ENCODE results near the gene RGL2. TPM values are rescaled to one million over a fixed set of nuclear protein-coding genes. Genes with fewer than 3 reads are reported as not detected.
"Not testable (repeated sequence)": the region's sequence is repeated elsewhere in the genome, so short reads cannot be mapped to it uniquely, and the experiment has no call there.

RGL2 gene
- total and polyA plus RNA-seq, 2 experiments from 2014 or later, result 63.3 to 82.1 TPM

GRCh38 chr6:33264015-33264414 lies 34.7 kb downstream of the RGL2 start:
- Histone ChIP-seq H3K79me2 (no peaks in the 10 kb centered on the region), H3K27ac (no peak overlapping the region), H3K9me2 (replicated peaks; ENCODE audit: insufficient read depth) (no peaks in the 10 kb centered on the region), H2AFZ (no peak overlapping the region), H3K27me3 (no peaks in the 10 kb centered on the region), H4K20me1 (ENCODE audit: insufficient read depth, poor library complexity, severe bottlenecking) (no peaks in the 10 kb centered on the region), H3K4me1 (ENCODE audit: insufficient read depth) (no peaks in the 10 kb centered on the region), H3K36me3 (replicated peaks; ENCODE audit: insufficient read depth, low read depth) (no peaks in the 10 kb centered on the region), H3K4me3 (no peak overlapping the region), H3K9me3 (ENCODE audit: low read depth) (no peaks in the 10 kb centered on the region), H3K4me2 (no peak overlapping the region)
- TF ChIP-seq EZH2phosphoT487 (IDR thresholded peaks at IDR 0.05; ENCODE audit: low read depth, severe bottlenecking, unreplicated experiment) (no peak), EZH2 (IDR thresholded peaks at IDR 0.05; ENCODE audit: borderline replicate concordance) (no peak), CTCF (IDR thresholded peaks at IDR 0.05; ENCODE audit: poor library complexity) (no peak)
- no peak for DNase-seq (ENCODE audit: low spot score)
- WGBS (ENCODE audit: low lambda C conversion rate, missing lambda C conversion rate), result 82% methylated on average over 7 of the region's 7 CpGs

GRCh38 chr6:33262490-33262889 lies 36.3 kb downstream of the RGL2 start:
- H3K4me1 ChIP-seq (ENCODE audit: insufficient read depth); DNase-seq (ENCODE audit: low spot score); H4K20me1 ChIP-seq (ENCODE audit: insufficient read depth, poor library complexity, severe bottlenecking); H3K4me2 ChIP-seq; H3K36me3 ChIP-seq (replicated peaks; ENCODE audit: insufficient read depth, low read depth); H2AFZ ChIP-seq; H3K79me2 ChIP-seq; H3K9me3 ChIP-seq (ENCODE audit: low read depth); H3K4me3 ChIP-seq; H3K27me3 ChIP-seq; H3K27ac ChIP-seq; H3K9me2 ChIP-seq (replicated peaks; ENCODE audit: insufficient read depth): not testable (repeated sequence)
- 95% methylated on average over 3 of the region's 3 CpGs for WGBS (ENCODE audit: low lambda C conversion rate, missing lambda C conversion rate)

- H3K4me1 ChIP-seq (ENCODE audit: insufficient read depth), result no peaks in the 10 kb centered on the region
- 71% methylated on average over 5 of the region's 5 CpGs for WGBS (ENCODE audit: low lambda C conversion rate, missing lambda C conversion rate)
- no peak overlapping the region for H3K4me2 ChIP-seq
- H3K27ac ChIP-seq, result no peak overlapping the region
- TF ChIP-seq EZH2 (IDR thresholded peaks at IDR 0.05; ENCODE audit: borderline replicate concordance), result no peak
- TF ChIP-seq CTCF (IDR thresholded peaks at IDR 0.05; ENCODE audit: poor library complexity), result no peak
- no peak for TF ChIP-seq EZH2phosphoT487 (IDR thresholded peaks at IDR 0.05; ENCODE audit: low read depth, severe bottlenecking, unreplicated experiment)
- no peaks in the 10 kb centered on the region for H3K9me3 ChIP-seq (ENCODE audit: low read depth)
- H4K20me1 ChIP-seq (ENCODE audit: insufficient read depth, poor library complexity, severe bottlenecking), result no peaks in the 10 kb centered on the region
- no peak overlapping the region for H3K4me3 ChIP-seq
- H3K27me3 ChIP-seq, result no peaks in the 10 kb centered on the region
- H3K9me2 ChIP-seq (replicated peaks; ENCODE audit: insufficient read depth), result no peaks in the 10 kb centered on the region
- no peak for DNase-seq (ENCODE audit: low spot score)
- no peaks in the 10 kb centered on the region for H3K36me3 ChIP-seq (replicated peaks; ENCODE audit: insufficient read depth, low read depth)
- H2AFZ ChIP-seq, result no peak overlapping the region
- H3K79me2 ChIP-seq, result no peaks in the 10 kb centered on the region
These were observed 39.7 kb downstream of the RGL2 start for GRCh38 chr6:33259032-33259431.

GRCh38 chr6:33254591-33254990 lies 44.2 kb downstream of the RGL2 start:
- no peak for DNase-seq (ENCODE audit: low spot score)
- no peak for TF ChIP-seq EZH2 (IDR thresholded peaks at IDR 0.05; ENCODE audit: borderline replicate concordance)
- no peak overlapping the region for H3K4me2 ChIP-seq
- no peaks in the 10 kb centered on the region for H3K79me2 ChIP-seq
- no peaks in the 10 kb centered on the region for H3K36me3 ChIP-seq (replicated peaks; ENCODE audit: insufficient read depth, low read depth)
- no peak overlapping the region for H3K4me3 ChIP-seq
- H2AFZ ChIP-seq, result no peak overlapping the region
- H3K27ac ChIP-seq, result no peak overlapping the region
- no peaks in the 10 kb centered on the region for H4K20me1 ChIP-seq (ENCODE audit: insufficient read depth, poor library complexity, severe bottlenecking)
- H3K4me1 ChIP-seq (ENCODE audit: insufficient read depth), result peaks cover 5% of the 10 kb centered on the region
- no peaks in the 10 kb centered on the region for H3K9me3 ChIP-seq (ENCODE audit: low read depth)
- 96% methylated on average over 4 of the region's 4 CpGs for WGBS (ENCODE audit: low lambda C conversion rate, missing lambda C conversion rate)
- no peaks in the 10 kb centered on the region for H3K9me2 ChIP-seq (replicated peaks; ENCODE audit: insufficient read depth)
- no peaks in the 10 kb centered on the region for H3K27me3 ChIP-seq

- no peaks in the 10 kb centered on the region for H4K20me1 ChIP-seq (ENCODE audit: insufficient read depth, poor library complexity, severe bottlenecking)
- no peak overlapping the region for H2AFZ ChIP-seq
- no peak overlapping the region for H3K4me2 ChIP-seq
- TF ChIP-seq CTCF (IDR thresholded peaks at IDR 0.05; ENCODE audit: poor library complexity) (no peak), EZH2 (IDR thresholded peaks at IDR 0.05; ENCODE audit: borderline replicate concordance) (no peak), EZH2phosphoT487 (IDR thresholded peaks at IDR 0.05; ENCODE audit: low read depth, severe bottlenecking, unreplicated experiment) (no peak)
- no peak for DNase-seq (ENCODE audit: low spot score)
- H3K36me3 ChIP-seq (replicated peaks; ENCODE audit: insufficient read depth, low read depth), result no peaks in the 10 kb centered on the region
- no peaks in the 10 kb centered on the region for H3K9me2 ChIP-seq (replicated peaks; ENCODE audit: insufficient read depth)
- H3K4me3 ChIP-seq, result no peak overlapping the region
- H3K27ac ChIP-seq, result no peak overlapping the region
- peaks cover 5% of the 10 kb centered on the region for H3K4me1 ChIP-seq (ENCODE audit: insufficient read depth)
- H3K79me2 ChIP-seq, result no peaks in the 10 kb centered on the region
- no peaks in the 10 kb centered on the region for H3K27me3 ChIP-seq
- H3K9me3 ChIP-seq (ENCODE audit: low read depth), result no peaks in the 10 kb centered on the region
These were observed 46.0 kb downstream of the RGL2 start for GRCh38 chr6:33252759-33253158.
